HepG2 (cell line): Measurements from ENCODE around the gene COLQ. TPM values are rescaled to one million over a fixed set of nuclear protein-coding genes. Genes with fewer than 3 reads are reported as not detected.
A peak's percentile ranks its signal among the peaks of the same experiment; 100 is the strongest.

ENCODE experiments used
- ATAC-seq: fragments of 200-7000 bp; cut with Tn5 transposase; 3 replicates; pipeline ENCODE4 v1.9.1; 2020; ENCODE audit warnings: mild to moderate bottlenecking, moderate library complexity
- BruUV-seq: library from RNA; stranded (reverse); fragments of 400-500 nt; replicated peaks from 2 replicates; lab custom pipeline; 2021; lab: Mats Ljungman, UMichigan
- CTCF ChIA-PET: fragments of 300-600 bp; formaldehyde crosslinking; extraction: SDS; loops from one replicate; lab custom pipeline; 2021; ENCODE audit warnings: low total read pairs, inconsistent platforms, low intra/inter-chr PET ratio; lab: Yijun Ruan, JAX
- POLR2A ChIA-PET: fragments of 350-600 bp; sonication (Branson Sonifier 250); formaldehyde crosslinking; loops from one replicate; lab custom pipeline; 2020; ENCODE audit warnings: antibody characterized with exemption, inconsistent platforms; lab: Yijun Ruan, JAX
- DNase-seq: peaks from one replicate; pipeline ENCODE4 v3.0.0-alpha.2; 2015; ENCODE audit warnings: low spot score
- FAIRE-seq: peaks from 3 replicates; lab custom pipeline; 2011; peaks lifted over from hg19 to GRCh38; lab: Jason Lieb, UNC
- H2AFZ ChIP-seq: one replicate; pipeline ENCODE4 v1.6.1; 2011; ENCODE audit warnings: low read length, inconsistent platforms
- H3K27ac ChIP-seq: fragments of 300-600 bp; 3 replicates; pipeline ENCODE4 v1.8.0; 2011; ENCODE audit warnings: mixed run types, mild to moderate bottlenecking, mixed read lengths, low read length, inconsistent platforms; ENCODE audit not compliant: insufficient read depth; ENCODE audit errors: extremely low read length
- H3K27me3 ChIP-seq, 2 experiments: fragments of 200-600 bp in 1 of 2; 2 replicates in 1 of 2; 3 replicates in 1 of 2; pipeline versions ENCODE4 v1.6.0 to v1.8.0; 2011; ENCODE audit warnings: low read length in 2 of 2, mild to moderate bottlenecking in 2 of 2, moderate library complexity in 2 of 2, inconsistent platforms in 1 of 2; ENCODE audit not compliant: insufficient read depth in 2 of 2, control insufficient read depth in 1 of 2
- H3K36me3 ChIP-seq, 2 experiments: fragments of 200-600 bp in 1 of 2; replicated peaks in 1 of 2; 2 replicates in 1 of 2; 3 replicates in 1 of 2; pipeline versions ENCODE4 v1.5.1 to v1.8.0; 2011; ENCODE audit warnings: low read length in 2 of 2, inconsistent platforms in 1 of 2; ENCODE audit not compliant: insufficient read depth in 2 of 2, control insufficient read depth in 1 of 2
- H3K4me1 ChIP-seq: 2 replicates; pipeline ENCODE4 v1.5.1; 2012; ENCODE audit warnings: low read length, inconsistent platforms; ENCODE audit not compliant: insufficient read depth
- H3K4me2 ChIP-seq: 2 replicates; pipeline ENCODE4 v1.6.0; 2011; ENCODE audit warnings: low read depth, low read length, inconsistent platforms
- H3K4me3 ChIP-seq, 3 experiments: fragments of 200-600 bp in 1 of 3; sonication (generic), shearing (Covaris generic) in 1 of 3; replicated peaks in 1 of 3; 2 replicates each; pipeline ENCODE4 v1.5.1; 2011 to 2016; ENCODE audit warnings: low read length in 3 of 3, inconsistent platforms in 2 of 3, low read depth in 2 of 3, mild to moderate bottlenecking in 2 of 3, control low read depth in 1 of 3, mixed read lengths in 1 of 3; ENCODE audit not compliant: insufficient read depth in 1 of 3
- H3K79me2 ChIP-seq: one replicate; pipeline ENCODE4 v1.6.1; 2011; ENCODE audit warnings: low read length, inconsistent platforms; ENCODE audit not compliant: insufficient read depth
- H3K9ac ChIP-seq: 2 replicates; pipeline ENCODE4 v1.6.0; 2011; ENCODE audit warnings: mild to moderate bottlenecking, low read depth, low read length, inconsistent platforms; ENCODE audit not compliant: insufficient read depth
- H3K9me3 ChIP-seq: 2 replicates; pipeline ENCODE4 v1.5.1; 2012; ENCODE audit warnings: mild to moderate bottlenecking, low read length
- H4K20me1 ChIP-seq: 2 replicates; pipeline ENCODE4 v1.6.0; 2011; ENCODE audit warnings: inconsistent platforms, mild to moderate bottlenecking, low read length, moderate library complexity; ENCODE audit not compliant: insufficient read depth
- CHD2 ChIP-seq: IDR thresholded peaks from 2 replicates; pipeline ENCODE4 v1.6.1; 2011; ENCODE audit warnings: low read depth, low read length, improper control_type of control experiment
- GATAD1 ChIP-seq: IDR thresholded peaks from 2 replicates; pipeline ENCODE4 v1.6.1; 2016; ENCODE audit warnings: missing genetic modification reagents, missing compliant biosample characterization
- HCFC1 ChIP-seq: fragments of 150-350 bp; IDR thresholded peaks from 2 replicates; pipeline ENCODE4 v1.6.1; 2014; ENCODE audit warnings: low read depth, low read length
- HNF4G ChIP-seq, 2 experiments: sonication (generic) in 1 of 2; formaldehyde crosslinking in 1 of 2; IDR thresholded peaks; 2 replicates each; pipeline versions ENCODE4 v1.4.0 to v1.6.1; 2011 to 2020; ENCODE audit warnings: borderline replicate concordance in 2 of 2, low read depth in 2 of 2, mild to moderate bottlenecking in 2 of 2, low read length in 1 of 2, missing genetic modification reagents in 1 of 2, moderate library complexity in 1 of 2
- MBD4 ChIP-seq: IDR thresholded peaks from 2 replicates; pipeline ENCODE4 v1.6.1; 2012; ENCODE audit warnings: low read length, inconsistent platforms, borderline replicate concordance
- POLR2A ChIP-seq, 2 experiments: IDR thresholded peaks; 2 replicates each; pipeline ENCODE4 v1.6.1; 2011; ENCODE audit warnings: low read depth in 2 of 2, low read length in 2 of 2, mild to moderate bottlenecking in 1 of 2, moderate library complexity in 1 of 2; ENCODE audit not compliant: insufficient read depth in 1 of 2
- RBM22 ChIP-seq: fragments of 200-400 bp; formaldehyde crosslinking; optimal IDR thresholded peaks from 2 replicates; pipeline ENCODE3; 2017; ENCODE audit warnings: mild to moderate bottlenecking, low read length, moderate library complexity
- SMC3 ChIP-seq: IDR thresholded peaks from 2 replicates; pipeline ENCODE4 v1.6.1; 2011; ENCODE audit warnings: low read length, improper control_type of control experiment
- TARDBP ChIP-seq: sonication (generic); formaldehyde crosslinking; IDR thresholded peaks from 2 replicates; pipeline ENCODE4 v1.8.0; 2022; ENCODE audit warnings: mild to moderate bottlenecking, missing genetic modification reagents
- ZFP36L1 ChIP-seq: sonication (generic); formaldehyde crosslinking; IDR thresholded peaks from 2 replicates; pipeline ENCODE4 v1.8.0; 2022; ENCODE audit warnings: mild to moderate bottlenecking, missing genetic modification reagents, moderate library complexity
- ZNF33B ChIP-seq: sonication (generic); formaldehyde crosslinking; IDR thresholded peaks from 2 replicates; pipeline ENCODE4 v1.5.1; 2020; ENCODE audit warnings: mild to moderate bottlenecking, missing genetic modification reagents
- ZNF549 ChIP-seq: sonication (generic); formaldehyde crosslinking; IDR thresholded peaks from 2 replicates; pipeline ENCODE4 v1.5.0; 2020; ENCODE audit warnings: missing genetic modification reagents
- ZNF713 ChIP-seq: sonication (generic); formaldehyde crosslinking; IDR thresholded peaks from 2 replicates; pipeline ENCODE4 v1.4.0; 2020; ENCODE audit warnings: mild to moderate bottlenecking, missing genetic modification reagents
- ZSCAN31 ChIP-seq: sonication (generic); formaldehyde crosslinking; IDR thresholded peaks from 2 replicates; pipeline ENCODE4 v1.5.0; 2020; ENCODE audit warnings: low read depth, mild to moderate bottlenecking, missing genetic modification reagents
- ZZZ3 ChIP-seq: sonication (generic); formaldehyde crosslinking; IDR thresholded peaks from 2 replicates; pipeline ENCODE4 v1.4.0; 2020; ENCODE audit warnings: missing genetic modification reagents, mild to moderate bottlenecking, borderline replicate concordance
- WGBS: methylation state at CpG from one replicate; pipeline ENCODE4 v1.1.6; 2017; ENCODE audit warnings: low lambda C conversion rate; 5-methylcytosine and 5-hydroxymethylcytosine counted together
- in situ Hi-C: cut with HindIII; loops from 2 replicates; pipeline ENCODE4 v1.10.0; 2017; ENCODE audit warnings: low pct_unique_long_range_greater_than_20kb; ENCODE audit not compliant: extremely low pct_ligation_motif_present
- intact Hi-C: fragments of 100-400 bp; cut with micrococcal nuclease; formaldehyde crosslinking; loops from one replicate; pipeline ENCODE4 v1.10.0; 2022; ENCODE audit not compliant: unreplicated experiment
- polyA plus RNA-seq, 8 experiments: library from polyadenylated mRNA; depleted of rRNA in 3 of 8; stranded (reverse) in 7 of 8; unstranded in 1 of 8; fragments of >200 nt; fragmentation: Illumina TruSeq in 4 of 8; extraction: Trizol in 4 of 8; gene quantifications; 2 replicates each; pipeline versions ENCODE4 v1.2.1 to v1.2.3, GENCODE V29; 2011 to 2016; ENCODE audit warnings: low read depth in 4 of 8, missing spikeins in 1 of 8, mixed read lengths in 1 of 8; ENCODE audit not compliant: insufficient read depth in 1 of 8
- total RNA-seq, 5 experiments: library from RNA; depleted of rRNA; stranded (reverse); fragments of >200 nt; fragmentation: Illumina TruSeq; extraction: Trizol; gene quantifications; 2 replicates each; pipeline ENCODE4 v1.2.3, GENCODE V29; 2016; ENCODE audit warnings: low read depth in 1 of 5
- TF ChIP-seq, protein P1 (sequence below): sonication (generic); formaldehyde crosslinking; IDR thresholded peaks from 2 replicates; pipeline ENCODE4 v1.5.1; 2020; ENCODE audit warnings: mild to moderate bottlenecking, missing genetic modification reagents, moderate library complexity

Gene COLQ
- total and polyA plus RNA-seq, 2 of the 13 experiments (the other 11 are each of a cell fraction or from before 2014, with no cell fraction given) = 0.31 to 0.46 TPM

DNA sequence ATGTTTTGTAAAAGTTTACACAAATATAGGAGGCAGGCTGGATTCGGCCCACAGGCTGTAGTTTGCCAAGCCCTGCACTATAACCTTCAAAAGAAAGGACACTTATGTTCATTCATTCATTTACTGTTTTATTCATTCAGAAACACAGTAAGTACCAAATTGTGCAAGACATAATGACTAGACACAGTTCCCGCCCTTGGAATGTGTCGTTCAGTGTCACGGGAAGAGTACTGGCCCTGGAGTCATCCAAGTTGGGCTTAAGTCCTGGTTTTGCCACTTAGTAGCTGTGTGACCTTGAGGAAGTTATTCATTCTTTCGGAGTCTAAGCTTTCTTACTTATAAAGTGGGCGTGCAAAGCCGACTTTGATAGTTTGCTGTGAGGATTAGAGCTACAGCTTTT is 22.0 kb downstream of the COLQ start:
- Histone ChIP-seq H3K79me2 (no peaks in the 10 kb centered on the region), H3K27ac (no peak overlapping the region), H2AFZ (no peak overlapping the region), H3K4me2 (no peak overlapping the region), H3K36me3 (no peaks in the 10 kb centered on the region), H3K27me3 (peaks cover 4 to 9% of the 10 kb centered on the region in 2 experiments; a peak in 3 of 5 replicates), H3K4me1 (peaks cover 12% of the 10 kb centered on the region), H4K20me1 (no peaks in the 10 kb centered on the region), H3K9ac (no peak overlapping the region), H3K4me3 (no peak overlapping the region), H3K9me3 (no peaks in the 10 kb centered on the region)
- ChIA-PET CTCF (no interaction called here), POLR2A (no interaction called here)
- no peak for TF ChIP-seq ZNF549 (CRISPR knock-in tag)
- no peak for TF ChIP-seq GATAD1
- TF ChIP-seq POLR2A (IDR thresholded peaks at IDR 0.05; ENCODE audit: insufficient read depth in 1 of 2, low read depth in 2 of 2, low read length in 2 of 2) = no peak
- TF ChIP-seq ZSCAN31 (CRISPR knock-in tag) = no peak
- TF ChIP-seq TARDBP = no peak
- BruUV-seq = no TSS peak
- in situ Hi-C loops (no loop called here), intact Hi-C loops (no loop called here)
- no peak for ATAC-seq
- 2% methylated on average over 7 of the region's 7 CpGs for WGBS
- no peak for FAIRE-seq
- DNase-seq = no peak

DNA sequence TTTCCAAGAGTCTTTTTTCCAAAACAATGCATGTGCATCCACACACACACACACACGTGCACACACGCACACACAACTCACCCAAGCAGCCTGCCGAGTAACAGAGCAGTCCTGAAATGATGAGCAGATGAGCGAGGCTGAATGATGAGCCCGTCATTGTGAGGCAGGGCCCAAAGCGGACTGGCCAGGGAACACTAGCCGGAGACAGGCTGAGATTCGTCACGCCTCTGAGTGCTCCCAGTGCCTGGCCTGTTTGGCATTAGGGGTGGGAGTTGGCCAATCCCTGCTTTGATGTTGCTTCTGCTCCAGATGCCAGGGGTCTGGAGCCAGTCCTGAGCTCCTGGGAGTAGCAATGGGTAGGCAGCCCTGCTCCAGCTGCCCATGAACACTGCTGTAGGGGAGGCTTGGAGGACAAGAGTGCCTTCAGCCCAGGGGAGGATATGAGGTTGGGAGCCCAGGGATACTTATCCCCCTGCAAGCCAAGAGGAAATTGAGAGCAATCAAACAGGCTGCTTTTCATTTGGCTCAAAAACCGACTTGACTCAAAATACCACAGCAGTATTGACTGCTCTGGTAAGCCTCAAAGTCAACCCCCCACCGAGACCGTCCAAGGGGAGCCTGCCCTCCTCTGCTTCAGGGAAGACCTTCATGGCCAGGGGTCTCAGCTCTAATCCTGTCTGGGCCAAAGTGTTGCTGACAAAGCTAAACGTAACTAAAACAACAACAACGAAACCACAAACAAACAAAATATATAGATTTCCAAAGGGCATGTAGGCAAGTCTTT is 22.9 kb downstream of the COLQ start:
- Histone ChIP-seq H3K27ac (no peak overlapping the region), H3K79me2 (no peaks in the 10 kb centered on the region), H2AFZ (no peak overlapping the region), H3K9ac (no peak overlapping the region), H3K4me3 (no peak overlapping the region), H3K4me1 (peaks cover 12% of the 10 kb centered on the region), H3K27me3 (peaks cover 4 to 9% of the 10 kb centered on the region in 2 experiments; a peak in 3 of 5 replicates), H3K36me3 (no peaks in the 10 kb centered on the region), H4K20me1 (no peaks in the 10 kb centered on the region), H3K4me2 (no peak overlapping the region), H3K9me3 (no peaks in the 10 kb centered on the region)
- in situ Hi-C loops (no loop called here), intact Hi-C loops (no loop called here)
- no peak for DNase-seq
- 46% methylated on average over 13 of the region's 14 CpGs for WGBS
- CTCF ChIA-PET = no interaction called here
- FAIRE-seq = no peak
- peak; percentile 25; the same call in 2 of the 3 replicates for ATAC-seq
- BruUV-seq = no TSS peak
- POLR2A ChIA-PET = no interaction called here
- TF ChIP-seq MBD4 (no peak), HNF4G (IDR thresholded peaks at IDR 0.05; ENCODE audit: borderline replicate concordance, low read depth, low read length) (no peak), HNF4G (CRISPR knock-in tag; IDR thresholded peaks at IDR 0.05; ENCODE audit: borderline replicate concordance, low read depth) (no peak), SMC3 (no peak), ZZZ3 (no peak), ZNF713 (CRISPR knock-in tag) (no peak), RBM22 (no peak), ZNF33B (CRISPR knock-in tag) (no peak), ZFP36L1 (no peak), CHD2 (no peak), HCFC1 (no peak)
- TF ChIP-seq, protein P1, sequence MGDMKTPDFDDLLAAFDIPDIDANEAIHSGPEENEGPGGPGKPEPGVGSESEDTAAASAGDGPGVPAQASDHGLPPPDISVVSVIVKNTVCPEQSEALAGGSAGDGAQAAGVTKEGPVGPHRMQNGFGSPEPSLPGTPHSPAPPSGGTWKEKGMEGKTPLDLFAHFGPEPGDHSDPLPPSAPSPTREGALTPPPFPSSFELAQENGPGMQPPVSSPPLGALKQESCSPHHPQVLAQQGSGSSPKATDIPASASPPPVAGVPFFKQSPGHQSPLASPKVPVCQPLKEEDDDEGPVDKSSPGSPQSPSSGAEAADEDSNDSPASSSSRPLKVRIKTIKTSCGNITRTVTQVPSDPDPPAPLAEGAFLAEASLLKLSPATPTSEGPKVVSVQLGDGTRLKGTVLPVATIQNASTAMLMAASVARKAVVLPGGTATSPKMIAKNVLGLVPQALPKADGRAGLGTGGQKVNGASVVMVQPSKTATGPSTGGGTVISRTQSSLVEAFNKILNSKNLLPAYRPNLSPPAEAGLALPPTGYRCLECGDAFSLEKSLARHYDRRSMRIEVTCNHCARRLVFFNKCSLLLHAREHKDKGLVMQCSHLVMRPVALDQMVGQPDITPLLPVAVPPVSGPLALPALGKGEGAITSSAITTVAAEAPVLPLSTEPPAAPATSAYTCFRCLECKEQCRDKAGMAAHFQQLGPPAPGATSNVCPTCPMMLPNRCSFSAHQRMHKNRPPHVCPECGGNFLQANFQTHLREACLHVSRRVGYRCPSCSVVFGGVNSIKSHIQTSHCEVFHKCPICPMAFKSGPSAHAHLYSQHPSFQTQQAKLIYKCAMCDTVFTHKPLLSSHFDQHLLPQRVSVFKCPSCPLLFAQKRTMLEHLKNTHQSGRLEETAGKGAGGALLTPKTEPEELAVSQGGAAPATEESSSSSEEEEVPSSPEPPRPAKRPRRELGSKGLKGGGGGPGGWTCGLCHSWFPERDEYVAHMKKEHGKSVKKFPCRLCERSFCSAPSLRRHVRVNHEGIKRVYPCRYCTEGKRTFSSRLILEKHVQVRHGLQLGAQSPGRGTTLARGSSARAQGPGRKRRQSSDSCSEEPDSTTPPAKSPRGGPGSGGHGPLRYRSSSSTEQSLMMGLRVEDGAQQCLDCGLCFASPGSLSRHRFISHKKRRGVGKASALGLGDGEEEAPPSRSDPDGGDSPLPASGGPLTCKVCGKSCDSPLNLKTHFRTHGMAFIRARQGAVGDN = no peak
